H9 (cell line): ENCODE data around the gene TMEM92. TPM values are rescaled to one million over a fixed set of nuclear protein-coding genes. Genes with fewer than 3 reads are reported as not detected.

Experiments used
- DNase-seq: peaks from one replicate; pipeline ENCODE4 v3.0.0-alpha.2; 2017
- H2AFZ ChIP-seq: one replicate; pipeline ENCODE4 v1.6.1; 2013; ENCODE audit warnings: mild to moderate bottlenecking, low read length, control low read depth, moderate library complexity
- H2AK5ac ChIP-seq: 2 replicates; pipeline ENCODE4 v1.6.1; 2013; ENCODE audit warnings: low read length, control low read depth, mixed read lengths; ENCODE audit not compliant: insufficient read length
- H2BK120ac ChIP-seq: one replicate; pipeline ENCODE4 v1.6.1; 2013; ENCODE audit warnings: low read depth, mild to moderate bottlenecking, low read length, control low read depth, inconsistent platforms; ENCODE audit not compliant: poor library complexity, severe bottlenecking
- H2BK12ac ChIP-seq: 2 replicates; pipeline ENCODE4 v1.6.1; 2013; ENCODE audit warnings: low read length, control low read depth, mixed read lengths, low read depth; ENCODE audit not compliant: insufficient read length
- H2BK15ac ChIP-seq: 2 replicates; pipeline ENCODE4 v1.6.1; 2013; ENCODE audit warnings: low read depth, low read length, control low read depth
- H2BK20ac ChIP-seq: one replicate; pipeline ENCODE4 v1.6.1; 2013; ENCODE audit warnings: low read depth, mild to moderate bottlenecking, low read length, control low read depth, inconsistent platforms; ENCODE audit not compliant: poor library complexity, severe bottlenecking
- H2BK5ac ChIP-seq: 2 replicates; pipeline ENCODE4 v1.6.1; 2013; ENCODE audit warnings: low read length, control low read depth, mixed read lengths; ENCODE audit not compliant: insufficient read length
- H3K14ac ChIP-seq: 2 replicates; pipeline ENCODE4 v1.6.1; 2013; ENCODE audit warnings: low read length, control low read depth; ENCODE audit not compliant: insufficient read depth
- H3K18ac ChIP-seq: 2 replicates; pipeline ENCODE4 v1.6.1; 2013; ENCODE audit warnings: low read depth, mild to moderate bottlenecking, mixed read lengths, low read length, control low read depth; ENCODE audit not compliant: insufficient read length
- H3K23ac ChIP-seq: 2 replicates; pipeline ENCODE4 v1.6.1; 2013; ENCODE audit warnings: low read length, control low read depth, mixed read lengths, low read depth; ENCODE audit not compliant: insufficient read length
- H3K23me2 ChIP-seq: 2 replicates; pipeline ENCODE4 v1.6.1; 2013; ENCODE audit warnings: low read depth, mild to moderate bottlenecking, mixed read lengths, low read length, control low read depth; ENCODE audit not compliant: insufficient read length, poor library complexity, severe bottlenecking
- H3K27ac ChIP-seq: 2 replicates; pipeline ENCODE4 v1.5.1; 2013; ENCODE audit warnings: low read length, control low read depth, mixed read lengths, low read depth; ENCODE audit not compliant: insufficient read length
- H3K27me3 ChIP-seq: 2 replicates; pipeline ENCODE4 v1.6.1; 2013; ENCODE audit warnings: low read length, control low read depth, inconsistent platforms; ENCODE audit not compliant: insufficient read depth
- H3K4ac ChIP-seq: 2 replicates; pipeline ENCODE4 v1.6.1; 2013; ENCODE audit warnings: low read depth, mild to moderate bottlenecking, control low read depth, inconsistent platforms, low read length, moderate library complexity
- H3K4me1 ChIP-seq: 2 replicates; pipeline ENCODE4 v1.6.1; 2013; ENCODE audit warnings: low read length, control low read depth, inconsistent platforms; ENCODE audit not compliant: insufficient read depth
- H3K4me2 ChIP-seq: 2 replicates; pipeline ENCODE4 v1.6.1; 2013; ENCODE audit warnings: low read length, control low read depth, mixed read lengths; ENCODE audit not compliant: insufficient read length, insufficient read depth
- H3K56ac ChIP-seq: 2 replicates; pipeline ENCODE4 v1.6.1; 2013; ENCODE audit warnings: low read depth, mild to moderate bottlenecking, mixed read lengths, low read length, control low read depth; ENCODE audit not compliant: insufficient read length
- H3K79me1 ChIP-seq: 2 replicates; pipeline ENCODE4 v1.6.1; 2013; ENCODE audit warnings: low read depth, mild to moderate bottlenecking, moderate library complexity, low read length, control low read depth, inconsistent platforms; ENCODE audit not compliant: insufficient read depth, poor library complexity, severe bottlenecking
- H3K79me2 ChIP-seq: 2 replicates; pipeline ENCODE4 v1.6.1; 2013; ENCODE audit warnings: low read length, control low read depth, inconsistent platforms; ENCODE audit not compliant: insufficient read depth
- H3K9ac ChIP-seq: 2 replicates; pipeline ENCODE4 v1.6.1; 2013; ENCODE audit warnings: low read length, control low read depth, mixed read lengths; ENCODE audit not compliant: insufficient read length; ENCODE audit errors: extremely low read depth
- H3K9me3 ChIP-seq: one replicate; pipeline ENCODE4 v1.6.1; 2013; ENCODE audit warnings: low read depth, low read length, inconsistent platforms; ENCODE audit not compliant: control insufficient read depth
- H3T11ph ChIP-seq: one replicate; pipeline ENCODE4 v1.6.1; 2013; ENCODE audit warnings: mild to moderate bottlenecking, low read length, control low read depth, inconsistent platforms
- H4K20me1 ChIP-seq: one replicate; pipeline ENCODE4 v1.6.1; 2013; ENCODE audit not compliant: control insufficient read depth, insufficient read length, insufficient read depth
- H4K5ac ChIP-seq: 2 replicates; pipeline ENCODE4 v1.6.1; 2013; ENCODE audit warnings: low read depth, mild to moderate bottlenecking, mixed read lengths, low read length, control low read depth; ENCODE audit not compliant: insufficient read length
- H4K8ac ChIP-seq: replicated peaks from 2 replicates; pipeline ENCODE4 v1.6.1; 2013; ENCODE audit warnings: low read length, control low read depth, mixed read lengths, low read depth; ENCODE audit not compliant: insufficient read length
- H4K91ac ChIP-seq: 2 replicates; pipeline ENCODE4 v1.6.1; 2013; ENCODE audit warnings: low read depth, mild to moderate bottlenecking, moderate library complexity, mixed read lengths, low read length, control low read depth; ENCODE audit not compliant: insufficient read length
- H3K27ac Mint-ChIP-seq, 3 experiments: 2 replicates in 2 of 3; 3 replicates in 1 of 3; pipeline ENCODE4 v1.8.0; 2020 to 2021; ENCODE audit warnings: mixed read lengths in 3 of 3, mild to moderate bottlenecking in 1 of 3, moderate library complexity in 1 of 3
- H3K27me3 Mint-ChIP-seq: 2 replicates; pipeline ENCODE4 v1.8.0; 2021; ENCODE audit warnings: low read depth, mild to moderate bottlenecking, moderate library complexity, mixed read lengths
- H3K36me3 Mint-ChIP-seq, 3 experiments: 2 replicates in 2 of 3; 3 replicates in 1 of 3; pipeline ENCODE4 v1.8.0; 2020 to 2021; ENCODE audit warnings: low read depth in 3 of 3, mixed read lengths in 3 of 3; ENCODE audit not compliant: insufficient read depth in 1 of 3
- H3K4me1 Mint-ChIP-seq, 2 experiments: 2 replicates each; pipeline ENCODE4 v1.8.0; 2020; ENCODE audit warnings: mixed read lengths in 2 of 2
- H3K4me3 Mint-ChIP-seq, 2 experiments: 2 replicates in 1 of 2; 3 replicates in 1 of 2; pipeline ENCODE4 v1.8.0; 2020 to 2021; ENCODE audit warnings: mild to moderate bottlenecking in 2 of 2, mixed read lengths in 2 of 2, moderate library complexity in 1 of 2
- H3K9me3 Mint-ChIP-seq, 2 experiments: 2 replicates in 1 of 2; 3 replicates in 1 of 2; pipeline ENCODE4 v1.8.0; 2020; ENCODE audit warnings: mild to moderate bottlenecking in 2 of 2, mixed read lengths in 2 of 2, moderate library complexity in 1 of 2
- CTCF ChIP-seq: fragments of 200-600 bp; sonication (generic); conservative IDR thresholded peaks from 3 replicates; pipeline ENCODE4 v1.8.0; 2021; ENCODE audit warnings: antibody characterized with exemption, mild to moderate bottlenecking
- WGBS: extraction: QIAGEN DNeasy Blood & Tissue Kit; methylation state at CpG from one replicate; pipeline ENCODE4 v1.1.7; 2013; ENCODE audit warnings: missing lambda C conversion rate, low lambda C conversion rate, mixed read lengths; ENCODE audit not compliant: insufficient read length; ENCODE audit errors: extremely low coverage; 5-methylcytosine and 5-hydroxymethylcytosine counted together
- total RNA-seq: library from RNA; stranded (reverse); gene quantifications from 2 replicates; pipeline ENCODE4 v1.2.1, GENCODE V29; 2021

Gene TMEM92
- total RNA-seq, 1 experiment from 2014 or later: 10.9 TPM

GRCh38 chr17:50273654-50274040 lies 619 bp upstream of the TMEM92 start:
- peaks cover 8% of the 10 kb centered on the region for H3K27me3 Mint-ChIP-seq
- H2BK12ac ChIP-seq: no peak overlapping the region
- no peaks in the 10 kb centered on the region for H3K79me1 ChIP-seq
- H3K4me1 ChIP-seq: peaks cover 16% of the 10 kb centered on the region; the same call in 1 of the 2 replicates
- no peak overlapping the region for H3K14ac ChIP-seq
- no peak overlapping the region for H3K18ac ChIP-seq
- H3K56ac ChIP-seq: no peak overlapping the region
- H3T11ph ChIP-seq: no peak overlapping the region
- H2BK5ac ChIP-seq: no peak overlapping the region
- peaks cover 4% of the 10 kb centered on the region; the same call in 1 of the 2 replicates for H3K27me3 ChIP-seq
- peaks cover 48 to 58% of the 10 kb centered on the region in 2 experiments for H3K4me1 Mint-ChIP-seq
- H3K27ac Mint-ChIP-seq: no peak overlapping the region
- no peaks in the 10 kb centered on the region; a peak in 2 of 7 replicates for H3K36me3 Mint-ChIP-seq
- H4K5ac ChIP-seq: no peak overlapping the region
- DNase-seq: no peak
- no peak overlapping the region for H2BK20ac ChIP-seq
- H2AFZ ChIP-seq: no peak overlapping the region
- no peak overlapping the region for H2AK5ac ChIP-seq
- H3K23ac ChIP-seq: no peak overlapping the region
- H3K4me3 Mint-ChIP-seq: peak overlapping the region; percentile 32 to 54; a peak in 2 of 5 replicates
- no peaks in the 10 kb centered on the region for H4K20me1 ChIP-seq
- H2BK120ac ChIP-seq: no peak overlapping the region
- no peak overlapping the region for H4K8ac ChIP-seq
- H3K27ac ChIP-seq: no peak overlapping the region
- H3K4ac ChIP-seq: no peak overlapping the region
- peak overlapping the region; percentile 34 for H3K4me2 ChIP-seq
- H2BK15ac ChIP-seq: no peak overlapping the region
- H3K9me3 ChIP-seq: no peaks in the 10 kb centered on the region
- H3K79me2 ChIP-seq: no peaks in the 10 kb centered on the region
- H3K9me3 Mint-ChIP-seq: no peaks in the 10 kb centered on the region; a peak in 2 of 5 replicates
- peaks cover 10% of the 10 kb centered on the region for H3K23me2 ChIP-seq
- WGBS: no CpG with 5 or more reads among the region's 8 CpGs
- H4K91ac ChIP-seq: no peak overlapping the region
- no peak for TF ChIP-seq CTCF
- no peak overlapping the region for H3K9ac ChIP-seq
